Measurements from ENCODE around the gene ICAM3.

DNA sequence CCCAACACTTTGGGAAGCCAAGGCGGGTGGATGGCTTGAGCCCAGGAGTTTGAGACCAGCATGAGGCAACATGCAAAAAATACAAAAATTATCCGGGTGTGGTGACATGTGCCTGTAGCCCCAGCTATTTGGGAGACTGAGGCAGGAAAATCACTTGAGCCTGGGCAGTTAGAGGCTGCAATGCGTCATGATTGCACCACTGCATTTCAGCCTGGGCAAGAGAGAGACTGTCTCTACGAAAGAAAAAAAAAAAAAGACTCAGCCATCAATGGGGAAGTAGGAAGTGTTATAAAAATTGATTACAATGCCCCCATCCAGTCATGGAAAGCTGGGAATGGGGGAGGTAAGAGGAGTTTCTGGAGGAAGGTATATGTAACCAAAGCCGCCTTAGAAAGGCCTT lies 35.5 kb upstream of the ICAM3 start:
- TF ChIP-seq, protein P1, sequence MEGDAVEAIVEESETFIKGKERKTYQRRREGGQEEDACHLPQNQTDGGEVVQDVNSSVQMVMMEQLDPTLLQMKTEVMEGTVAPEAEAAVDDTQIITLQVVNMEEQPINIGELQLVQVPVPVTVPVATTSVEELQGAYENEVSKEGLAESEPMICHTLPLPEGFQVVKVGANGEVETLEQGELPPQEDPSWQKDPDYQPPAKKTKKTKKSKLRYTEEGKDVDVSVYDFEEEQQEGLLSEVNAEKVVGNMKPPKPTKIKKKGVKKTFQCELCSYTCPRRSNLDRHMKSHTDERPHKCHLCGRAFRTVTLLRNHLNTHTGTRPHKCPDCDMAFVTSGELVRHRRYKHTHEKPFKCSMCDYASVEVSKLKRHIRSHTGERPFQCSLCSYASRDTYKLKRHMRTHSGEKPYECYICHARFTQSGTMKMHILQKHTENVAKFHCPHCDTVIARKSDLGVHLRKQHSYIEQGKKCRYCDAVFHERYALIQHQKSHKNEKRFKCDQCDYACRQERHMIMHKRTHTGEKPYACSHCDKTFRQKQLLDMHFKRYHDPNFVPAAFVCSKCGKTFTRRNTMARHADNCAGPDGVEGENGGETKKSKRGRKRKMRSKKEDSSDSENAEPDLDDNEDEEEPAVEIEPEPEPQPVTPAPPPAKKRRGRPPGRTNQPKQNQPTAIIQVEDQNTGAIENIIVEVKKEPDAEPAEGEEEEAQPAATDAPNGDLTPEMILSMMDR (IDR thresholded peaks at IDR 0.05): no peak
- TF ChIP-seq POLR2A (IDR thresholded peaks at IDR 0.05): no peak
